ENCODE measurements around the gene ZFP2. TPM values are rescaled to one million over a fixed set of nuclear protein-coding genes. Genes with fewer than 3 reads are reported as not detected.

ZFP2 gene
- total RNA-seq, 1 donor: 0.73 TPM

DNA sequence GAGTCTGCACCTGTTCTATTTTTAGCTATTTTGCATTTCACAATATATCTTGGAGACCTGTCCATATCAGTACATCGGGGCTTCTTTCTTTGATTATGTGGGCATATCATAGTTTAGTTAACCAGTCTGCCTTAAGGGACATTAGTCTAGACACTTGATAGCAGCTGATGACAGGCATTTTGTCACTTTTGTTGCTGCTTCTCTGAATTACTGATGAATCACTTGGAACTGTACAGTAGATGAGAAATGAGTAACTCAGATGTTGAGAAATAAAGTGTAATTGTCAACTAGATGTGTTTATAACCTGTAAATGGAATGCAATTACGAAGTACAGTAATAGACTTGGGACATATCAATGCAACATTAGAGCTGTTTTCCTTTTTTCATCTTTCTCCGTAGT lies 7.1 kb downstream of the ZFP2 start:
- Histone ChIP-seq H3K4me3 (ENCODE audit: low read length) (no peak overlapping the region), H3K27me3 (ENCODE audit: insufficient read depth, low read length) (no peaks in the 10 kb centered on the region), H3K4me1 (ENCODE audit: insufficient read depth, low read length) (no peaks in the 10 kb centered on the region), H3K9me3 (ENCODE audit: low read depth, low read length) (no peaks in the 10 kb centered on the region)

DNA sequence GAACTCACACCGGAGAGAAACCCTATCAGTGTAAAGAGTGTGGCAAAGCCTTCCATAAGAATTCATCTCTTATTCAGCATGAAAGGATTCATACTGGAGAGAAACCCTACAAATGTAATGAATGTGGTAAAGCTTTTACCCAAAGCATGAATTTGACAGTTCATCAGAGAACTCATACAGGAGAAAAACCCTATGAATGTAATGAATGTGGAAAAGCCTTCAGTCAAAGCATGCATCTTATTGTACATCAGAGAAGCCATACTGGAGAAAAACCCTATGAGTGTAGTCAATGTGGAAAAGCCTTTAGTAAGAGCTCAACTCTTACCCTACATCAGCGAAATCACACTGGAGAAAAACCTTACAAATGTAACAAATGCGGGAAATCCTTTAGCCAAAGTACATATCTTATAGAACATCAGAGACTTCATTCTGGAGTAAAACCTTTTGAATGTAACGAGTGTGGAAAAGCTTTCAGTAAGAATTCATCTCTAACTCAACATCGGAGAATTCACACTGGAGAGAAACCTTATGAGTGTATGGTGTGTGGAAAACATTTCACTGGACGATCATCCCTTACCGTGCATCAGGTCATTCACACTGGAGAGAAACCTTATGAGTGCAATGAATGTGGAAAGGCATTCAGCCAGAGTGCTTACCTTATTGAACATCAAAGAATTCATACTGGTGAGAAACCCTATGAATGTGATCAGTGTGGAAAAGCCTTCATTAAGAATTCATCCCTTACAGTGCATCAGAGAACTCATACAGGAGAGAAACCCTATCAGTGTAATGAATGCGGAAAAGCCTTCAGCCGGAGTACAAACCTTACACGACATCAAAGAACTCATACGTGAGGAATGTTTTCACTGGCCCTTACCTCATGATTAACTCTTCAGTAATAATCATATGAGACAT lies 36.4 kb downstream of the ZFP2 start:
- H3K4me1 ChIP-seq (ENCODE audit: insufficient read depth, low read length): no peaks in the 10 kb centered on the region
- H3K9me3 ChIP-seq (ENCODE audit: low read depth, low read length): peaks cover 89% of the 10 kb centered on the region
- H3K27me3 ChIP-seq (ENCODE audit: insufficient read depth, low read length): no peaks in the 10 kb centered on the region
- H3K4me3 ChIP-seq (ENCODE audit: low read length): no peak overlapping the region

DNA sequence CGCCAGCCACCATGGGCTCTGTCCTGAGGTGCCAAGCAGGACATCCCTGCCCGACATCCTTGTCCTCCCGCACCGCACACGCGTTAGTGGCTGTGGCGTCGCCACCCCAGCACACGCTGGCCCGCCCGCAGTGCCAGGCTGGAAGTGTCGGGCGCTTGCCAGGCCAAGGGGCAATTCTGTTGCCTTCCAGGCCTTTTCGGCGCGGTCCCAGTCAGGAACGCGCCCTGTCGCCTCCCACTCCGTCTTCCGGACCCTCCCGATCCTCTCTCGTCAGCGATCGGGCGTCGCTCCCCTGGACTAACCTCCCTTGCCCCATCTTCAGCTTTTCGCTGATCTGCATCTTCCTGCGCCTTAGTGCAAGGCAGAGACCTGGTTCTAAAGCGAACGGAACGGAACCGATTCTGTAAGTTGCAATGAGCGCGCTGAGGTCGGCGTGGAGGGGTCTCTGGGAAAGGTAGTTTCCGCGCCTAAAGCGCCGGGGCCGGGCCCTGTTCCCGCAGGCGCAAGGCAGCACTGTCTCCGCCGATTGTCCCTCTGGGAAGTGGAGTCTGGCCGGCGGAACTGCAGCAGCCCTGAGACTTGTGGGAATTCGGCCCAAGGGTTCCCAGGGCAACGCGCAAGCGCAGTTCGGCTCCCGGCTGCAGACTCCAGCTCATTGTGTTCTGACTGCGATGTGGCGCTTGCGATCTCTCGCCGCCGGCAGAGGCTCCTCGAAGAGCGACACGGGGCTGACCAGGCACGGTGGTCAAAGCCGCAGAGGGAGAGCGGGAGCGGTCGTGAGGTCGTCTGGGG lies 45.1 kb downstream of the ZFP2 start, which contains the start of gene ZNF454:
Gene ZNF454, plus strand, starts transcription at position 630 of the 792 bp plus-strand sequence. CDS start 1,594 bp downstream, outside the sequence.
- Histone ChIP-seq H3K9me3 (ENCODE audit: low read depth, low read length) (peaks cover 31% of the 10 kb centered on the region), H3K4me1 (ENCODE audit: insufficient read depth, low read length) (no peaks in the 10 kb centered on the region), H3K4me3 (ENCODE audit: low read length) (no peak within 1 kb of the TSS), H3K27me3 (ENCODE audit: insufficient read depth, low read length) (peaks cover 21% of the 10 kb centered on the region)

DNA sequence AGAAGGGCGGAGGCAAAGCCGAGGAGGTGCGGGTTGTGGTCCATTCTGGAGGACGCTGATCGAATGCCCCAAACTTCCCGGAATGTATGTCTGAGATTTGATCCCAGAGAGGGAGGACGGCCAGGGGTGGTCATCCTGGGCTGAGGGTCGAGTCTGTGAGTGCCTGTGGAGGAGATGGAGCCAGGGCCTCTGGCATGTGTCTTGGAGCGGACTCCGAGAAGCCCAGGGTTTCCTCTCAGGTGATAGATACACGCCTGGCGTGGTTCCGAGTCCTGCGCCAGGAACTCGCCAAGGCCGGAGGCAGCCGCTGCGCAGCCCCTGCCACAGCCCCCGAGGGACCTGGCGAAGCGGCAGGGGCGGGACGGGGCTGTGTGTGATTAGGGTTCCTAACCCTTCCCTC lies 45.6 kb downstream of the ZFP2 start:
- no peaks in the 10 kb centered on the region for H3K4me1 ChIP-seq (ENCODE audit: insufficient read depth, low read length)
- no peak overlapping the region for H3K4me3 ChIP-seq (ENCODE audit: low read length)
- peaks cover 21% of the 10 kb centered on the region for H3K27me3 ChIP-seq (ENCODE audit: insufficient read depth, low read length)
- peaks cover 25% of the 10 kb centered on the region for H3K9me3 ChIP-seq (ENCODE audit: low read depth, low read length)

DNA sequence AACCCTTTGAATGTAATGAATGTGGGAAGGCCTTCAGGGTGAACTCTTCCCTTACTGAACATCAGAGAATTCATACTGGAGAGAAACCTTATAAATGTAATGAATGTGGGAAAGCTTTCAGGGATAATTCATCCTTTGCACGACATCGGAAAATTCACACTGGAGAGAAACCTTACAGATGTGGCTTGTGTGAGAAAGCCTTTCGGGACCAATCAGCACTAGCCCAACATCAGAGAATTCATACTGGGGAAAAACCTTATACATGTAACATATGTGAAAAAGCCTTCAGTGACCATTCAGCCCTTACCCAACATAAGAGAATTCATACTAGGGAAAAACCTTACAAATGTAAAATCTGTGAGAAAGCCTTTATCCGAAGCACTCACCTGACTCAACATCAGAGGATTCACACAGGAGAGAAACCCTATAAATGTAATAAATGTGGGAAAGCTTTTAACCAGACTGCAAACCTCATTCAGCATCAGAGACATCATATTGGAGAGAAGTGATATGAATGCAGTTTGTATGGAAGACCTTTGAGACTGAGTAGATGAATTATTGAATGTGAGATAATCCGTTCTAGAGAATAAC lies 69.8 kb downstream of the ZFP2 start:
- Histone ChIP-seq H3K9me3 (ENCODE audit: low read depth, low read length) (peaks cover 45% of the 10 kb centered on the region), H3K27me3 (ENCODE audit: insufficient read depth, low read length) (no peaks in the 10 kb centered on the region), H3K4me1 (ENCODE audit: insufficient read depth, low read length) (no peaks in the 10 kb centered on the region), H3K4me3 (ENCODE audit: low read length) (no peak overlapping the region)

DNA sequence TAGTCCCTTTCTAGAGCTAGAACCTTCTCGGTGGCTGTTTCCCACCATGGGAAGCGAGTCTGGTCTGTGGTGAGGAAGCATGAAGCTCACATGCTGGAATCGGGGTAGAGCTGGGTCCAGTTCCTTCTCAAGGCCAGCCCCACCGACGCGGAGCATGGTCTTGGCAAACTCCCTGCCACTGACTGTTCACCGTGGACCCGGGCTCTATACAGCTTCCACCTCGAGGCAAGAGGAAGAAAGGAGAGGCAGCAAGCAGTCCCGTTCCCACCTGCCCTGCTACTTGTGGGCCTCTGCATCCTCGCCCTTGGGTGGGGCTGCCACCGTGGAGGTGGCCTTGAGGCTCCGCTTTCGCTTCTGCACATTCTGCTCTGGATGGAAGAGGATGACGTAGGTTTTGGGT lies 85.7 kb downstream of the ZFP2 start:
- Histone ChIP-seq H3K9me3 (ENCODE audit: low read depth, low read length) (peaks cover 5% of the 10 kb centered on the region), H3K4me3 (ENCODE audit: low read length) (no peak overlapping the region), H3K27me3 (ENCODE audit: insufficient read depth, low read length) (no peaks in the 10 kb centered on the region), H3K4me1 (ENCODE audit: insufficient read depth, low read length) (no peaks in the 10 kb centered on the region)

Other genes with a start within 250 kb of the ZFP2 start
- gene ZNF354A, start 165.3 kb upstream of the ZFP2 start, total RNA-seq: 5.6 TPM
- 5.7 TPM for gene ZNF354B, start 36.0 kb upstream of the ZFP2 start, total RNA-seq
- not detected for gene ZNF454, start 45.3 kb downstream of the ZFP2 start, total RNA-seq
- gene GRM6, start 99.4 kb downstream of the ZFP2 start, total RNA-seq: not detected
- 4.1 TPM for gene ZNF879, start 127.9 kb downstream of the ZFP2 start, total RNA-seq
- 3.3 TPM for gene ZNF354C, start 164.5 kb downstream of the ZFP2 start, total RNA-seq